ENCODE data around the gene HS6ST3.

The HS6ST3 gene

GRCh38 chr13:96673825-96674224, 583.9 kb downstream of the HS6ST3 start:
- H3K23ac ChIP-seq (ENCODE audit: low read length in 2 of 2) = no peak overlapping the region
- peaks cover 15% of the 10 kb centered on the region for H3K9me3 ChIP-seq (ENCODE audit: control insufficient read depth, low read length)
- H3K36me3 ChIP-seq (ENCODE audit: control insufficient read depth in 1 of 2, insufficient read depth in 2 of 2, low read depth in 1 of 2, low read length in 2 of 2) = no peaks in the 10 kb centered on the region
- H4K8ac ChIP-seq (ENCODE audit: low read length) = no peak overlapping the region
- no peak overlapping the region for H3K9ac ChIP-seq (ENCODE audit: low read length)
- DNase-seq = no peak
- H2BK120ac ChIP-seq (ENCODE audit: low read depth, low read length) = no peak overlapping the region
- no peak overlapping the region for H2BK12ac ChIP-seq (ENCODE audit: low read length in 2 of 2)
- no peak overlapping the region for H2BK5ac ChIP-seq (ENCODE audit: low read depth, low read length, poor library complexity, severe bottlenecking)
- H3K4me2 ChIP-seq (ENCODE audit: low read length, poor library complexity, severe bottlenecking) = no peak overlapping the region
- H4K91ac ChIP-seq (ENCODE audit: low read length) = no peak overlapping the region
- H3K4ac ChIP-seq (ENCODE audit: low read depth in 1 of 2, low read length in 2 of 2) = no peak overlapping the region
- no peak overlapping the region for H3K4me3 ChIP-seq (ENCODE audit: insufficient read depth in 1 of 2, low read depth in 1 of 2, low read length in 2 of 2)
- no peaks in the 10 kb centered on the region for H3K4me1 ChIP-seq (ENCODE audit: control insufficient read depth, insufficient read depth, low read depth, low read length)
- H2AK5ac ChIP-seq (ENCODE audit: low read length, severe bottlenecking) = no peak overlapping the region
- H3K18ac ChIP-seq (ENCODE audit: low read depth in 1 of 2, low read length in 2 of 2) = no peak overlapping the region
- H3K27me3 ChIP-seq (ENCODE audit: control insufficient read depth in 1 of 2, insufficient read depth in 1 of 2, low read length in 2 of 2) = no peaks in the 10 kb centered on the region
- H2BK15ac ChIP-seq (ENCODE audit: low read depth, poor library complexity, severe bottlenecking) = no peak overlapping the region
- no peak overlapping the region for H2AFZ ChIP-seq (ENCODE audit: low read depth, low read length)
- 93% methylated on average over 3 of the region's 3 CpGs for WGBS
- no peaks in the 10 kb centered on the region for H3K79me1 ChIP-seq (replicated peaks; ENCODE audit: low read length, poor library complexity, severe bottlenecking)
- H3K27ac ChIP-seq (ENCODE audit: low read length, poor library complexity, severe bottlenecking) = no peak overlapping the region
- no peak overlapping the region for H3K14ac ChIP-seq (ENCODE audit: low read length in 2 of 2)

GRCh38 chr13:96677029-96677428, 587.1 kb downstream of the HS6ST3 start:
- Histone ChIP-seq H3K27ac (ENCODE audit: low read length, poor library complexity, severe bottlenecking) (no peak overlapping the region), H2BK12ac (ENCODE audit: low read length in 2 of 2) (no peak overlapping the region), H3K23ac (ENCODE audit: low read length in 2 of 2) (no peak overlapping the region), H3K4me2 (ENCODE audit: low read length, poor library complexity, severe bottlenecking) (no peak overlapping the region), H3K36me3 (ENCODE audit: control insufficient read depth in 1 of 2, insufficient read depth in 2 of 2, low read depth in 1 of 2, low read length in 2 of 2) (no peaks in the 10 kb centered on the region), H3K14ac (ENCODE audit: low read length in 2 of 2) (no peak overlapping the region), H4K8ac (ENCODE audit: low read length) (no peak overlapping the region), H3K4me1 (ENCODE audit: control insufficient read depth, insufficient read depth, low read depth, low read length) (no peaks in the 10 kb centered on the region), H2BK5ac (ENCODE audit: low read depth, low read length, poor library complexity, severe bottlenecking) (no peak overlapping the region), H3K27me3 (ENCODE audit: control insufficient read depth in 1 of 2, insufficient read depth in 1 of 2, low read length in 2 of 2) (no peaks in the 10 kb centered on the region), H3K79me1 (replicated peaks; ENCODE audit: low read length, poor library complexity, severe bottlenecking) (no peaks in the 10 kb centered on the region), H2AK5ac (ENCODE audit: low read length, severe bottlenecking) (no peak overlapping the region), H2BK15ac (ENCODE audit: low read depth, poor library complexity, severe bottlenecking) (no peak overlapping the region), H3K4me3 (ENCODE audit: insufficient read depth in 1 of 2, low read depth in 1 of 2, low read length in 2 of 2) (no peak overlapping the region), H3K9me3 (ENCODE audit: control insufficient read depth, low read length) (peaks cover 31% of the 10 kb centered on the region), H2AFZ (ENCODE audit: low read depth, low read length) (no peak overlapping the region), H3K18ac (ENCODE audit: low read depth in 1 of 2, low read length in 2 of 2) (no peak overlapping the region), H2BK120ac (ENCODE audit: low read depth, low read length) (no peak overlapping the region), H3K4ac (ENCODE audit: low read depth in 1 of 2, low read length in 2 of 2) (no peak overlapping the region), H3K9ac (ENCODE audit: low read length) (no peak overlapping the region), H4K91ac (ENCODE audit: low read length) (no peak overlapping the region)
- no peak for DNase-seq

- Histone ChIP-seq H3K36me3 (ENCODE audit: control insufficient read depth in 1 of 2, insufficient read depth in 2 of 2, low read depth in 1 of 2, low read length in 2 of 2) (no peaks in the 10 kb centered on the region), H2BK12ac (ENCODE audit: low read length in 2 of 2) (no peak overlapping the region), H3K23ac (ENCODE audit: low read length in 2 of 2) (no peak overlapping the region), H2BK5ac (ENCODE audit: low read depth, low read length, poor library complexity, severe bottlenecking) (no peak overlapping the region), H2BK15ac (ENCODE audit: low read depth, poor library complexity, severe bottlenecking) (no peak overlapping the region), H3K27me3 (ENCODE audit: control insufficient read depth in 1 of 2, insufficient read depth in 1 of 2, low read length in 2 of 2) (no peaks in the 10 kb centered on the region), H2AK5ac (ENCODE audit: low read length, severe bottlenecking) (no peak overlapping the region), H3K18ac (ENCODE audit: low read depth in 1 of 2, low read length in 2 of 2) (no peak overlapping the region), H3K4me2 (ENCODE audit: low read length, poor library complexity, severe bottlenecking) (no peak overlapping the region), H3K27ac (ENCODE audit: low read length, poor library complexity, severe bottlenecking) (no peak overlapping the region), H3K9ac (ENCODE audit: low read length) (no peak overlapping the region), H3K14ac (ENCODE audit: low read length in 2 of 2) (no peak overlapping the region), H2AFZ (ENCODE audit: low read depth, low read length) (no peak overlapping the region), H4K91ac (ENCODE audit: low read length) (no peak overlapping the region), H3K79me1 (replicated peaks; ENCODE audit: low read length, poor library complexity, severe bottlenecking) (no peaks in the 10 kb centered on the region), H3K4me3 (ENCODE audit: insufficient read depth in 1 of 2, low read depth in 1 of 2, low read length in 2 of 2) (no peak overlapping the region), H2BK120ac (ENCODE audit: low read depth, low read length) (no peak overlapping the region), H4K8ac (ENCODE audit: low read length) (no peak overlapping the region), H3K9me3 (ENCODE audit: control insufficient read depth, low read length) (peaks cover 25% of the 10 kb centered on the region), H3K4me1 (ENCODE audit: control insufficient read depth, insufficient read depth, low read depth, low read length) (no peaks in the 10 kb centered on the region), H3K4ac (ENCODE audit: low read depth in 1 of 2, low read length in 2 of 2) (no peak overlapping the region)
- DNase-seq = no peak
- 79% methylated on average over 2 of the region's 2 CpGs for WGBS
Measured at GRCh38 chr13:96678801-96679200, 588.9 kb downstream of the HS6ST3 start.

- Histone ChIP-seq H3K4ac (ENCODE audit: low read depth in 1 of 2, low read length in 2 of 2) (no peak overlapping the region), H3K4me3 (ENCODE audit: insufficient read depth in 1 of 2, low read depth in 1 of 2, low read length in 2 of 2) (no peak overlapping the region), H3K9ac (ENCODE audit: low read length) (no peak overlapping the region), H3K9me3 (ENCODE audit: control insufficient read depth, low read length) (peaks cover 25% of the 10 kb centered on the region), H2AK5ac (ENCODE audit: low read length, severe bottlenecking) (no peak overlapping the region), H3K18ac (ENCODE audit: low read depth in 1 of 2, low read length in 2 of 2) (no peak overlapping the region), H3K23ac (ENCODE audit: low read length in 2 of 2) (no peak overlapping the region), H3K4me1 (ENCODE audit: control insufficient read depth, insufficient read depth, low read depth, low read length) (no peaks in the 10 kb centered on the region), H3K14ac (ENCODE audit: low read length in 2 of 2) (no peak overlapping the region), H3K36me3 (ENCODE audit: control insufficient read depth in 1 of 2, insufficient read depth in 2 of 2, low read depth in 1 of 2, low read length in 2 of 2) (no peaks in the 10 kb centered on the region), H2BK120ac (ENCODE audit: low read depth, low read length) (no peak overlapping the region), H2BK5ac (ENCODE audit: low read depth, low read length, poor library complexity, severe bottlenecking) (no peak overlapping the region), H4K8ac (ENCODE audit: low read length) (no peak overlapping the region), H2AFZ (ENCODE audit: low read depth, low read length) (no peak overlapping the region), H3K27ac (ENCODE audit: low read length, poor library complexity, severe bottlenecking) (no peak overlapping the region), H2BK15ac (ENCODE audit: low read depth, poor library complexity, severe bottlenecking) (no peak overlapping the region), H3K79me1 (replicated peaks; ENCODE audit: low read length, poor library complexity, severe bottlenecking) (no peaks in the 10 kb centered on the region), H4K91ac (ENCODE audit: low read length) (no peak overlapping the region), H3K4me2 (ENCODE audit: low read length, poor library complexity, severe bottlenecking) (no peak overlapping the region), H3K27me3 (ENCODE audit: control insufficient read depth in 1 of 2, insufficient read depth in 1 of 2, low read length in 2 of 2) (no peaks in the 10 kb centered on the region), H2BK12ac (ENCODE audit: low read length in 2 of 2) (no peak overlapping the region)
- WGBS = no CpG with 5 or more reads among the region's 5 CpGs
- DNase-seq = no peak
Measured at GRCh38 chr13:96680898-96681297, 591.0 kb downstream of the HS6ST3 start.
